Activated CD8-positive, alpha-beta memory T cell treated with anti-CD3 and anti-CD28 coated beads for 4 hours (primary cell): Measurements from ENCODE around the gene HLA-DRA.

ENCODE experiments used
- DNase-seq, 2 donors: peaks; one replicate each; pipeline ENCODE4 v3.0.0-alpha.2; 2020; ENCODE audit warnings: low read depth in 2 of 2

HLA-DRA gene

DNA sequence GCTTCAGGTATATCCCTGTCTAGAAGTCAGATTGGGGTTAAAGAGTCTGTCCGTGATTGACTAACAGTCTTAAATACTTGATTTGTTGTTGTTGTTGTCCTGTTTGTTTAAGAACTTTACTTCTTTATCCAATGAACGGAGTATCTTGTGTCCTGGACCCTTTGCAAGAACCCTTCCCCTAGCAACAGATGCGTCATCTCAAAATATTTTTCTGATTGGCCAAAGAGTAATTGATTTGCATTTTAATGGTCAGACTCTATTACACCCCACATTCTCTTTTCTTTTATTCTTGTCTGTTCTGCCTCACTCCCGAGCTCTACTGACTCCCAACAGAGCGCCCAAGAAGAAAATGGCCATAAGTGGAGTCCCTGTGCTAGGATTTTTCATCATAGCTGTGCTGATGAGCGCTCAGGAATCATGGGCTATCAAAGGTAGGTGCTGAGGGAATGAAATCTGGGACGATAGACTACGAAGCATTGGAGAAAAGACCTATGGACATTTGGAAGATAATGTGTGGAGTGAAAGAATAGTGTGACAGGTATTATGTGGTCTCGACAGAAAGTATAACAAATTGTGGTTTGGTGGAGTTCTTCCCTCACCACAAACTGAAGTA is at the start of gene HLA-DRA:
Gene HLA-DRA, plus strand, starts transcription at position 286 of the 613 bp plus-strand sequence. Its CDS starts 64 bp downstream, at position 350.
- no peak for DNase-seq

- no peak for DNase-seq
Measured at GRCh38 chr6:32391505-32391904, 48.2 kb upstream of the HLA-DRA start.

DNA sequence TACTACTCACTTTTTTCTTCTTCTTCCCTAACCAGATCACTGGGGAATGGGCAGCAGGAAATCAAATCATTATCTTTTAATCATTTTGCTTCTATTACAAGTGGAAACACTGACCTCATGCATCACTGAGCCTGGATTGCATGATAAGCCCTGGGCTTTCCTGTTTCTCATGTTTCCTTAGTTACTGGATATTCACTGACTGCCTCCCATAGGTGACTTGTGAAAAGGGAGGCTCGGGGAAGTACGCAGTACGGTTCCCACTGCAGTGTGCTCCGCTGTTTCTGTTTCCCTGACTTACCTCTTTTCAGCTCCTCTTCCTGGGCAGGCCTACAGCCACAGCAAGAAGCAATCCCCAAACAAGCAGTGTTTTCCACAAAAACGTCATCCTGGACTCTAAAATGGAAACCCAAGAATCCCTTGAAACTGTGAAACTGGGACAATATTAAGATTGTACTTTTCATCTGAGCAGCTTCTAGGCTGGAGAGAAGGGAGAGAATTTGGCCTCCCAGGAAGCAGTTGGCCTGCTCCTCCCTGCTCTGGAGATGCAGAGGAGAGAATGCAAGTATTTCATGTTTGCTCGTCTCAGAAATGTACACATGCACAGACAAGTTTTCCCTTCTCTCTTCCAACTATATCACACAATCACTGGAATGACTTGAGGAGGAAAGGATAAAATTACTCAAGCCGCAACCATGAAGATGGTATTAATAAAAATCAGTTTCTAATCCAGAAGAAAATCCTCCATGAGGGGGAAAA is 45.8 kb upstream of the HLA-DRA start:
- DNase-seq, result no peak

DNA sequence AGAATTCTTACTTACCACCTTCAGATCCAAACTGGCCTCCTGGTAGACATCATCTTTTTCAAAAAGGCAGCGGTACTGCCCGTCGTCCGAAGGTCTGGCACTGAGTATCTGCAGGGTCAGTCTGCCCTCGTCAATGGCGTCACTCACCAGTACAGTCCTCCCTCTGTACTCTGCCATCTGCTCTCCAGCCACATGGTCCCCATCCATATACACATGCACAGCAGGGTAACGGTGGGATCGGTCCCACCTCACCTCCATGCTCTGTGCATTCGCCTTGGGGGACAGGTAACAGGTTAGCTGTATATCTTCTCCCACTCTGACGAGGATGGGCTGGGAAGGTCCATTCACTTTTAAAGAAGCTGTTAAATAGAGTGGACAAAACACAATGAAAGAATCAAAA is 43.7 kb upstream of the HLA-DRA start:
- no peak for DNase-seq

DNA sequence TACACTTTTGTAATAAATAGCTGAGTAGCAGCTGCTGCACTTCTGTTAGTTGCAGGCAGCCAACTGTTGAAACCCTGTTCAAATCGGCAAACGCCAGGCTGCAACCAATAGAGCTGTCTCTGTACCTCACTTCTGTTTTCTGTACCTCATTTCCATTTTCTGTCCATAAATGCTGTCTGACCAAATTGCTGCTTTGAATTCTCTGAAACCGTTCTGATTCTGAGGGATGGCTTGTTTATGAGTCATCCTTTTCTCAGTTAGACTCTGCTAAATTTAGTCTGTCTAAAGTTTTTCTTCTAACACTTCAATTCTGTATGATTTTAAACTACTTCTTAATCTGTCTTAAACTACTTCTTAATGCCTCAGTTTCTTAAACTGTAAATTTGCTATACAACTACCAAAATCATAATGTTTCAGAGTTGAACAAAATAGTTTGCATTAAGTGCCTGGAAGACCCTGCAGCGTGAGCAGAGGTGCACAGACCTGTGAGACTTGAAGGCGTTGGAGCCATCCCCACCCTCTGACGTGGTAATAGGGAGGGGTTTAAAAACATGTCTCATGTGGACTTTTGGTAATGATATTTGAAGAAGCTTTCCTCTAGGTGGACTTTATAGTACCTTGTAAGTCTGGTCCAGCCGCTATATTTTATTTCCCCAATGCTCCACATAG is 42.3 kb upstream of the HLA-DRA start:
- DNase-seq, result no peak

DNA sequence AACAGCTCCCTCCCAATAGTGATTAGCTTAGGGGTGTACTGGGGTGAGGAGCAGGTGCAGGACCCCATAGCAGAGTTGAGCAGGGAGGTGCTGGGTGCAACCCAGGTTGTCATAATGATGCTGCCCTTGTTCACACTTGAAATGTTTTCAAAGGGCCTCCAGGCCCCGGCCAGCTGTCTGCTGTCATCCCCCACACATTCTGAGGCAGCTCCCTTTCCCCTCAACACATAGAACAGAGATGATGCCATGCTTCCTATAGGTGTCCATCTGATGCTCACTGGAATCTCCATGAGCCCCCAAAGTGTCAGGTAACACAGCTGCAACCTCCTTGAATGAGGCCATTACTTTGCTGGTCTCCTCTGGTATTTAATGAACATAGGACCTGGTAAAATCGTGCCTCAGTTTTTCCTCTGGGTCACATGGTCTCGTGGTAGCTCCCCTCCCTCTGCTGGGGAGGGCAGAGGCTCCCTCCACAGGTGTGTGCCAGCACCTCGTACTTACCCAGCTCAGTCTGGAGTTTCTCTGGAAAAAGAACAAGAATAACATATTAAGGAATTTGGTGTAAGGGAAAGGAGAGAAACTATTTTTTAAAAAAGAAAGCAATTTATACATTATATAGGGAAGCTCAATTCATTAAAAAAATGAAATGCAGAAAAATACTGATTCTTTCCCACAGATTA is 38.3 kb upstream of the HLA-DRA start:
- DNase-seq, result no peak

GRCh38 chr6:32402812-32403211 is 36.9 kb upstream of the HLA-DRA start:
- DNase-seq, result no peak

- DNase-seq, result no peak
Measured at GRCh38 chr6:32405656-32406055, 34.0 kb upstream of the HLA-DRA start.

GRCh38 chr6:32406197-32406596 is 33.5 kb upstream of the HLA-DRA start:
- DNase-seq, result no peak

GRCh38 chr6:32406857-32407256 is 32.8 kb upstream of the HLA-DRA start, which contains the start of gene BTNL2:
BTNL2 (minus strand) TSS chr6:32407181; CDS start chr6:32407123, 58 bp downstream.
- DNase-seq, result no peak

GRCh38 chr6:32410906-32411305 is 28.8 kb upstream of the HLA-DRA start:
- no peak for DNase-seq

- DNase-seq, result no peak
Measured at GRCh38 chr6:32411566-32412327, 27.9 kb upstream of the HLA-DRA start.

DNA sequence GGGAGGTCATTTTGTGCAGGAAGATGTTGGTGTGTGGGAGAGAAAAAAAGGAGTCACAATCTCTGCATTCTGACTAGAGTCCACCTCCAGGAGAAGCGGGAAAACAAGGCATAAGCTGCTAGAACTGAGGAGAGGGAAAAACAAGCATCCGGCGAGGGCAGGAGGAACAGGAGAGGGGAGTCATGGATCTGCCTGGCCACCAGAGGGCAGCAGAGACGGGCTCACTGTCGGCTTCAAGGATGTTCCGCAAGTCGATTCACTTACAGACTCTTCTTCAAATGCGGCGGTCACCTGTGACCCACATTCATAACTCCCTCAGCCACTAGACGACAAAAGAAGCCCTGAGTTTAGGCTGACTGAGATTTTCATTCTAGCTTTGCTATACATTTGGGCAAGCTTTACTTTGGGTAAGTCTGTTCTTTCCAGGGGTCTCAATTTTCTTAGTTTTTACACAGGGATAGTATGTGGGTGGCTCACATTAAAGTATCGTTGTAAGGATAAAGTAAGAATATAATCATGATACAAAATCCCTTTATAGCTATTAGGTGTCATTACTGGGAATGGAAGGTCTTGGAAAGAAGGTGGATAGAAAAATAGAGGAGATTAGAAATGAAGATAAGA is 26.1 kb upstream of the HLA-DRA start:
- DNase-seq, result peak; percentile 64 to 72

DNA sequence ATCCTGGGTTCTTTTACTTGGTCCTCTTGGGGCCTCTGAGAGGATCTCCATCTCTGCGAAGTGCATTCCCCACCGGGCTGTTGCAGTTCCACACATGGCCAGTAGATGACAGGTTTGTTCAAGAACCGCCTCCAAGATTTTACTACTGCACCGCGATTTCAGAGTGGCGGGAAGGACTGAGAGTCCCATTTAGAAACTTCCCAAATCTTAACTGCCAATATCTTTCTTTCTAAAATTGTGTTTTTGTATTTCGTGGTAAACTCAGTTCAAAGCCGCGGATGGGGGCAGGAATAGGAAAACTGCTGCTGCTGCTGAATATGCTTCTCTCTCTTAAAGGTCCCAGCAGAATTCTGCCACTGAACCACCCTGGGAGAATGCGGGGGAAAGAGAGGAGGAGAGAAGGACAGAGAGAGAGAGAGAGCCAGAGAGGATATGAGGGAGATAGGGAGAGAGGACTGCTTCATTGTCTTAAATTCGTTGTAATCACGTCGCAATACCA is 24.1 kb upstream of the HLA-DRA start:
- DNase-seq, result peak; percentile 43 to 56

GRCh38 chr6:32416036-32416435 is 23.7 kb upstream of the HLA-DRA start:
- no peak for DNase-seq

GRCh38 chr6:32424589-32425300 is 14.9 kb upstream of the HLA-DRA start:
- no peak for DNase-seq

DNA sequence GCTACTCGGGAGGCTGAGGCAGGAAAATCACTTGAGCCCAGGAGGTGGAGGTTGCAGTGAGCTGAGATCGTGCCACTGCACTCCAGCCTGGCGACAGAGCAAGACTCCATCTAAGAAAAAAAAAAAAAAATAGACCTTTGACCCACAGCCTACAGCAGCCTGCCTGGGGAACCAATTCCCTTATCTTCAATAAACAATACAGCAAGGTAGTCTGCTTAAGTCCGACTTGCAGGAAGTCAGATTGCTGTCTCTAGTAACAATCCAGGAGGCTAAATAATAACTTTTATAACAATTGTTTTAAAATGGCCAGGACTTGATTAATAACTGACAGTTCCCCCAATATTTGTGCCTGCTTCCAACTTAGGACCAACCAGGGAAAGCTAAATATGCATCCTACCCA is 13.3 kb upstream of the HLA-DRA start:
- DNase-seq, result no peak

- DNase-seq, result no peak
Measured at GRCh38 chr6:32427218-32427617, 12.5 kb upstream of the HLA-DRA start.

GRCh38 chr6:32427934-32428474 is 11.7 kb upstream of the HLA-DRA start:
- DNase-seq, result no peak

- DNase-seq, result no peak
Measured at GRCh38 chr6:32430179-32430578, 9.5 kb upstream of the HLA-DRA start.
